WI38 (cell line): ENCODE results near the gene TRIO.

Experiments used
- H3K4me3 ChIP-seq: 2 replicates; pipeline ENCODE4 v1.5.1; 2011; ENCODE audit warnings: low read depth, mild to moderate bottlenecking, control low read depth, low read length
- CTCF ChIP-seq: IDR thresholded peaks from 2 replicates; pipeline ENCODE4 v1.5.1; 2012; ENCODE audit warnings: low read depth, mild to moderate bottlenecking, control low read depth, low read length

Gene TRIO

GRCh38 chr5:14143546-14143840, 351 bp downstream of the TRIO start:
- H3K4me3 ChIP-seq = peak overlapping the region; percentile 96
- no peak for TF ChIP-seq CTCF

GRCh38 chr5:14143841-14144585, 871 bp downstream of the TRIO start:
- peak overlapping the region; percentile 96 for H3K4me3 ChIP-seq
- no peak for TF ChIP-seq CTCF

GRCh38 chr5:14144586-14145434, 1.7 kb downstream of the TRIO start:
- TF ChIP-seq CTCF = no peak
- H3K4me3 ChIP-seq = peak overlapping the region; percentile 96

GRCh38 chr5:14145435-14146334, 2.5 kb downstream of the TRIO start:
- H3K4me3 ChIP-seq = peak overlapping the region; percentile 96
- no peak for TF ChIP-seq CTCF

- TF ChIP-seq CTCF = no peak
- peak overlapping the region; percentile 96 for H3K4me3 ChIP-seq
Observed at GRCh38 chr5:14146725-14147124, 3.6 kb downstream of the TRIO start.

- no peak for TF ChIP-seq CTCF
- peak overlapping the region; percentile 96 for H3K4me3 ChIP-seq
Observed at GRCh38 chr5:14147210-14147609, 4.1 kb downstream of the TRIO start.
